GM21825 (cell line): ENCODE results near the gene DLGAP1.
"Not testable (repeated sequence)": the region's sequence is repeated elsewhere in the genome, so short reads cannot be mapped to it uniquely, and the experiment has no call there.

Experiments
- ATAC-seq: cut with Tn5 transposase; IDR thresholded peaks from one replicate; pipeline ENCODE4 v1.9.1; 2021; ENCODE audit warnings: mild to moderate bottlenecking, moderate library complexity; ENCODE audit not compliant: unreplicated experiment

Gene DLGAP1

DNA sequence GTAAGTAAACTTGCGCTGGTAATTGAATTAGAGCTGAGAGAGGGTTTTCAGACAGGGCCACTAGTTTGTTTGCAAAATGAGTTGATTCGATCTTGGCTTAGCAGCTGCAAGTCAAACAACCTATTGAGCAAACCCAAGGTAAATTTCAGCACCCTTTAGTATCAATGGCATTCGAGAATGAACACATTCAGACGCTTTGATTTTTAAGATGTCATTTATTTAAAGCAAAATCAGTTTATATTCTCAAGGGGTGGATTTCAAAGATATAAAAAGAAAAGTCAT is 960.9 kb downstream of the DLGAP1 start:
- ATAC-seq = no peak

DNA sequence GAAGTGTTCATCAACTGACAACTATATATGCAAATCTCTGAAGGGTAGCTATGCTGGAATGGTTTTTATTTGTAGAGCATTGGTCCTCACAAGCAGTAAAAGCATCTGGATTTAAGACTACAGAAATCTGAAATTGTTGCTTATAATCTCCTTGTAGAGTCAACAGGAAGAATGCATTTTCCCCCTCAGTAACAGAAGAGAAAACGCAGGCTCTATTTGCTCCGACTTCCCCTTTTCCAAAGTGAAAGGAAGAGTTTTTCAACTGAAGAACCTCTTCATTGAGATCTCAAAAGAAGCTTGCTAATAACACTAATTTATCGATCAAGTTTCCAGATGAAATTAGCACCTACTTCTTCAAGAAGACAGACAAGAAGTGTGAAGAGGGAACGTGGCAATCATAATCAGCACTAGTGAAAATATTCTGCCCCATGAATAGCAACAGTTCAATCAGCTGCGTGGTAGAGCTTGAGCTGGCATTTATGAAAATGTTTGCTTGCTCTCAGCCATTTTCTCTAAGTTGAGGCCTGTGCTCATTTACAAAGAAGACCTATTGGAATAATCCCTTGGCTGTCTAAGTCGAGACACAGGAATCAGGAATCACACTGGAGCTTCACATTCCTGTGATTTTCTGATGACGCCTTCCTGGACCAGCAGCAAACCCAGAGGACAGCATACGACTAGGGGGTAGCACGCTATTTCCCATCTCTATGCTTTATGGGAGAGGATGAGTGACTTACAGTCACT is 961.4 kb downstream of the DLGAP1 start:
- ATAC-seq = no peak

DNA sequence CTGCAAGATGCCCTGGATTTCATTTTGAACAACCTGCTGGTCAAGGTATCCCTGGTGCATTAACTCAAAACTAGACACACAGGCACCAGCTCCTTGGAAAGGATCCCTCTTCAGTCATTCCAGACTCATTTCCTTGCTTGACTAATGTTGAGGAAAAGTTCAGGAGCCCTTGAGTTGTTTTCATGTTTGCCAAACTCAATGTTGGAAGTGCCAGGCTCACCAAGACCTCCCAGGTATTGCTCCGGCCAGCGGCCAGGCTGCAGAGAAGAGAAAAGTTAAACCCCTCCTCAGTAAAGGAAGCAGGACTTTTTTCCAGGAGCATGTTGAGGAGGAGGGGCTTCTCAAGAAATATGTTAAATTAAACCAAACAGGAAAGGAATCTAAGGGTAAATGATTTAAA is 962.4 kb downstream of the DLGAP1 start:
- no peak for ATAC-seq

DNA sequence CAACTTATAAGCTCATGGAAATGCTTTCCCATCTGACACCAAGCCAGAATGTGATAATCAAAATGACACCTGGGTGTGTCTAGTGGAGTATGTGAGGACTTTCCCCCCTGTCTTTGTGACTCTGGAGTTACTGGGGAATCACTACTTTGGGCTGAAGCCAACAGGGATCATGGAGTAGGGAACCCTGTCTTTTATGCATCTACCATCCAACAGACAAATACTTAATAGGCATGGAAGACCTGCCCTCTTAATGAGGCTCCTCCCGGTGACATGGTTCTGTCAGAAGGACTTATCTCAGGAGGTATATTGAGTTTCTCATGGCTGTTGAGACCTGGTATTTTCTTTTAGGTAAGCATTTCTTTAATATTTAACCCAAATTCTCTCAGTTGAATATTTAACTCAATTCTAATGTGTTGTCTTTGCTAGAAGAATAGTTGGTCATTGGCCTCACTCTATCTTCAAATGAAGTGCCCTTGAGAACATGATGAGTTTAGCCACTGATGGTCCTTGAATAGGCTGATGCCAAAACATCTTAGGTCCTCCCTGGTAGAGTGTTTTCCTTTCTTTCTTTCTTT is 963.0 kb downstream of the DLGAP1 start:
- no peak for ATAC-seq

DNA sequence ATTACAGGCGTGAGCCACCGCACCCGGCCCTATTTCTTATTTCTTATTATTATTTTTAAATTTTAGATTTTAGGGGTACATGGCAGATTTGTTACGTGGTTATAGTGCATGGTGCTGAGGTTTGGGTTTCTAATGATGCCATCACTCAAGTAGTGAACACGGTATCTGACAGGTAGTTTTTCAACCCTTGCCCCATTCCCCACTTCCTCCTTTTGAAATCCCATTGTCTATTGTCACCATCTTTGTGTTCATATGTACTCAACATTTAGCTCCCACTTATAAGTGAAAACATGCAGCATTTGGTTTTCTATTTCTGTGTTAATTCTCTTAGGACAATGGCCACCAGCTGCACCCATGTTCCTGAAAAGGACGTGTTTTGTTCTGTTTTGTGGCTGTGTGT is 965.6 kb downstream of the DLGAP1 start:
- ATAC-seq = no peak

DNA sequence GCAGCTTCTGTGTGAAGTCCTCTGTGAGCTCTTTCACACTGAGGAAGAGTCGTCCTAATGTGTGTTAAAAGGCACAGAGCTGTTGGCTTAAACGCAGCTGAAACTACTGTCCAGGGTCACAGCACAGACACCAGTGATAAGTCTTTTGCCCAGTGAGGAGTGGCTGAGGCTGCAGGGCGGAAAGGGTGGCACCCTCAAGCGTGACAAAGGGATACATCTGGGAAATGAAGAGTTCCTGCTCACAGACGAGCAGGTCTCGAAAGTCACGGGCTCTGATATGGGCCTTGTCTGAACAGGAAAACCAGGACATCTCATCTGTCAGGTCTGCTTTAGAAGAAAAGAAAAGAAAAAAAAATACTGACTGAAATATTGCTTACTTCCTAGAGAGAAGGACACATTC is 968.6 kb downstream of the DLGAP1 start:
- no peak for ATAC-seq

DNA sequence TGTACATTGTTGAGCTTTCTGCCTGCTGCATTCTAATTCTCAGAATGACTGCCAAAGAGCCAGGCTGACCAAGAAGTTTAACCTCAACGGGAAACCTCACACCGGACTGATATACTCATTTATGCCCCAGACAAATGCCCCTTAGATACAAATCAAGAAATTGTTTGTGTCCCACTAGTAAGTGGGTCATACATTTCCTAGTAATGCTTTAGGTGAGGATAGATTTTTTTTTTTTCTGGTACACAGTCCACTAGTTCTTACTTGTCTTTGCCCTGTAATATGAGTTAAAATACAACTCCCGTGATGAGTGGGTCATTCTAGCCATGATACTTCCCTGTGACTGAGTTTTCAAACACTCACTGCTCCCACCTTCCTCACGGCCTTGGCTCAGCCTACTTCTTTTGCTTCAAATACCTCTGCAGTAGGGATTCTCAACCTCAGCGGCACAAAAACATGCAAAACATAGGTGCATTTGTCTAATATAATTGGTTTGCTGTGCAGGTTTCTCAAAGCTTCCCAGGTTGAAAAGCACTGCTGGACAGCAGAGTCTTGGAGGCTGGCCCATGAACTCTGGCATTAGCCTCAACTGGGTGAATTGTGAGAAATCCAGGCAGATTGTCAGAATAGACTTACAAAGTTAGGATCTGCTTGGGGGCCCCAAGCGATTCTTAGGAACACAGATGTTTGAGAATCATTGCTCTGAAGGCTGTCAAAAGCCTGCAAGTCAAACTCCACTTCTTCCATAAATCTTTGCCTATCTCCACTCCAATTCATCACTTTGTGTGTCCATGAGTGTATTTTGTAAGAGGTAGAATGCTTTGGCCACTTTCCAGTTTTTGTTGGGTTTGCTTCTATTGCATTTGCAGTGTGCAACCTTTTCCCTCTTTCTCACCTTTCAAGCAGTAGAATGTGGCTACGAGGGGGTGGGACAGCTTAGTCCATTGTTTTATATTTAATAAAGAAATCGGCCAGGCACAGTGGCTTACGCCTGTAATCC is 969.7 kb downstream of the DLGAP1 start:
- ATAC-seq = no peak

DNA sequence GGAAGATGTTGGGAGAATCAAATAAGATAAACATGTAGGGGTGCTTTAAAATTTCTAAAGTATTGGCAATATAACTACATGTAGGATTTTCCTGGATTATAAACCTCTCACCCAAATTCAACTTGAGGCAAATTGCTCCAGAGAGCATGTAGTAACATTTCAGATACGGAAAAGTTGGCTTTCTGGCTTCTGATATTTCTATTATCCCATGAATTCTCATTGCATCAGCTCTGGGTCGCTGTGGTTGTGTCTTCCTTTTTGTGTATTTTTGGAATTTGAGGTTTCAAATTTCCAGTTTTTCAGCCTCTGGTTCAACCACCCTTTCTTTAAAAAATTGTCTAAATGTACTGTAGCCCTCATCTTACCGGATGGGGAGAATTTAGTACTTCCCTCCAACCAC is 972.8 kb downstream of the DLGAP1 start:
- no peak for ATAC-seq

DNA sequence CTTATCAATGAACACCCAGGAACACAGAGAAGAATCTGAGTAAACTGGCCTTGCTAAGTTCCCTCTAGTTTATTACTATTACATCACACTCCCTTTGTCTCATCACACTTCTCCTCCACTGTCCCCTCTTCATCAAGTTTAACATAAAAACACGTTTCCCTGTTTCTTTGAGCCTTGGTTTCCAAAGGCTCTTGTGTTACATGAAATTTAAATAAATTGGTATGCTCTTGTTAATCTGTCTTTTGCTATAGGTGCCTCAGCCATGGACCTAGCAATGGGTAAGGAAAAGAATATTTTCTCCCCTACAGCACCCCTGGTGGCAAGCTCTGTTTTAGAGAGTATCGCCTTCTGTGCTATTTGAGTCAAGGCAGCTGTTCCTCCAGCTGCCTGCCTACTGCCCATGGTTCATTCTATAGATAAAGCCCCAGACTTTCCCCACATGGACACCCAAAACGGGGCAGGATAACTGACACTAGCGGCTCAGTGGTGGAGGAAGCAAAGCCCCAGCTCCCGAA is 973.4 kb downstream of the DLGAP1 start:
- no peak for ATAC-seq

DNA sequence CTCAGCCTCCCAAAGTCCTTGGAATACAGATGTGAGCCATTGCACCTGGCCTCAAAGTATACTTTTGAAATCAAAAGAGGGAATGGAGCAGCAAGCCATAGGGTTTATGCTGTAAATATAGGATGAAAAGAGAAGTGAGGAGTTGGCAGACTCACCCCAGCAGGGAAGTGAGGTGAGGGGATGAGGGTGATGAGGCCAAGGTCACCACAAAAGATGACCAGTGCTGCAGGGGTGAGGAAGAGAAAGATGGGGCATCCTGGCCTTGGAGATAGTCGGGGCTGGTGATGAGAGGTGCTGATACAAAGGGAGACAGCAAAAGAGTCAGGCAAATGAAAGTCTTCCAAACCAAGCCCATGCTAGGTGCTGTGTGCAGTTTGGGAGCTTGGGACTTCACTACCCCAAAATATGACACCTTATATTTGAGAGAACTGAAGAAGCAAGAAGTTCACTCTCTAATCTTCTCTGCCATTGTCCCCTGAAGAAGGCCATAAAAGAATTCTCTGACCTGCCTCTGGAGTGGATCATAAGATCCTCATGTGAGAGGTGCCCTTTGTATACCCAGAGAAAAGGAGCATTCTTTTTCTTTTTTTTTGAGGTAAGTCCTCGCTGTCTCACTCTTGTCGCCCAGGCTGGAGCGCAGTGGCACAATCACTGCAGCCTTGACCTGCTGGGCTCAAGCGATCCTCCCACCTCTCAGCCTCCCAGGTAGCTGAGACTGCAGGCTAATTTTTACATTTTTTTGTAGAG is 974.1 kb downstream of the DLGAP1 start:
- ATAC-seq = no peak

DNA sequence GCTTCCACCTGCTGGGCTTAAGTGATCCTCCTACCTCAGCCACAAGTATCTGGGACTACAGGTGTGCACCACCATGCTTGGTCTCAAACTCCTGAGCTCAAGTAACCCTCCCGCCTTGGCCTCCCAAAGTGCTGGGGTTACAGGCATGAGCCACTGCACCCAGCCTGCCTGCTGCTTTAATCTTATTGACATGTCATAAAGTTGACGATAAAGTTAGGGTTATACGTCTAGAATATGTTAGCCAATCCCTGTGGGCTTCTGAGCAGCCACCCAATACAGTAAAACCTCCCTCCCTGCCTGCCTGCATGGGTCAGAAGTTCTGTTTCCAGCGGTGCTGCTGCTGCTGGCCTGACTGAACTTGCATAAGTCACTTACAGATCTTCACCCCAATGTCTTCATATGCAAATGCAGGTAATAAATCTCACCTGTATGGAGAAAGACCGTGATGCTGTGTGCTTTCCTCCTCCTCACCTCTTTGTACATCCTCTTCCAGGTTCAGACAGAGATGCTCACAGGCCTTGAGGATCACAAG is 975.1 kb downstream of the DLGAP1 start:
- no peak for ATAC-seq

DNA sequence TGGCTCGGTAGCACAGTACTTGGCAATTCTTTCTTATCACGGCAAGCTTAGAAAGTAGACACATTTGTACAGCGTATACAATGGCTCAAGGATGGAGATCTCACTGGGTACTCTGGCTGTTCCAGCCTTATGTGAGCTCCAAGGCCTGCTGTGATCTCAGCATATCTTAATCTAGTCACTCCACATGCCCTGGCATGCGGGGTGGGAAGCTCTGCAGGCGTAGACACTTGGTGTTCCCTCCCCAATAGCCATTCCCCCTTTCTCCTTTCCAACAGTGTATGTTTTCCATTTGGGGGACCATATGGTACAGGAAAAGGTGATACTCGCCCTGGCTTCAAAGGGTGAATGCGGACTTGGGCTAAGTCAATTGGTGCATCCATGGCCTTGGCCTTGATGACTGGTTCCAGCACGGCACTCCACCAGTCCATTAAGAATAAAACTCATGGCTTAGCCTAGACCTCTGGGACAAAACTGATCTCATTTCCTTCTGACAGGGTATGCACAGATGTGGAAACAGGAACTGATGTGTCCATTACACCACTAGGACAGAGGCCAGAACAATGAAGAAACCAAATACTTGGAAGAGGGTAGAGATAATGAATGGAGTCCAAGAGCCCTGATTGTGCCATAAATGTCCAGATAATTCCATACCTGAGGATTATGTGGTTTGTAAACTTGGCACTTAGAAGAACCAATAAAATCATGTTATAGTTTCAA is 976.7 kb downstream of the DLGAP1 start:
- ATAC-seq = no peak

DNA sequence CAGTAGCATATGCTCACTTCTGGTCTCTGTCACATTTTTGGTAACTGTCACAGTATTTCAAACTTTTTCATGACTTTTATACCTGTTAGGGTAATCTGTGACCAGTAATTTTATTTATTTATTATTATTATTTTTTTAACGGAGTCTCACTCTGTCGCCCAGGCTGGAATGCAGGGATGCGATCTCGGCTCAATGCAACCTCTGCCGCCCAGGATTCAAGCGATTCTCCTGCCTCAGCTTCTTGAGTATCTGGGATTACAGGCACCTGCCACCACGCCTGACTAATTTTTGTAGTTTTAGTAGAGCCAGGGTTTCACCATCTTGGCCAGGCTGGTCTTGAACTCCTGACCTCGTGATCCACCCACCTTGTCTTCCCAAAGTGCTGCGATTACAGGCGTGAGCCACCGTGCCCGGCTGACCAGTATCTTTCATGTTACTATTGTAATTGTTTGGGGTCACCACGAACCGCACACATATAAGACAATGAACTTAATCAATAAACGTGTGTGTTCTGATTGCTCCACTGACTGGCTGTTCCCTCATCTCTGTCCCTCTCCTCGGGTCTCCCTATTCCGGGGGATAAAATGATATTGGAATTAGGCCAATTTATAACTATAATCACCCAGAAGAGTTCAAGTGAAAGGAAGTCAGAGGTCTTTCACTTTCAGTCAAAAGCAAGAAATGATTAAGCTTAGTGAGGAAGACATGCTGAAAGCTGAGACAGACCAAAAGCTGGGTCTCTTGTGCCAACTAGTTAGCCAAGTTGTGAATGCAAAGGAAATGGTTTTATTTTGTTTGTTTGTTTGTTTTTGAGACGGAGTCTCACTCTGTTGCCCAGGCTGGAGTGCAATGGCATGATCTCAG is 982.2 kb downstream of the DLGAP1 start:
- ATAC-seq = no peak

DNA sequence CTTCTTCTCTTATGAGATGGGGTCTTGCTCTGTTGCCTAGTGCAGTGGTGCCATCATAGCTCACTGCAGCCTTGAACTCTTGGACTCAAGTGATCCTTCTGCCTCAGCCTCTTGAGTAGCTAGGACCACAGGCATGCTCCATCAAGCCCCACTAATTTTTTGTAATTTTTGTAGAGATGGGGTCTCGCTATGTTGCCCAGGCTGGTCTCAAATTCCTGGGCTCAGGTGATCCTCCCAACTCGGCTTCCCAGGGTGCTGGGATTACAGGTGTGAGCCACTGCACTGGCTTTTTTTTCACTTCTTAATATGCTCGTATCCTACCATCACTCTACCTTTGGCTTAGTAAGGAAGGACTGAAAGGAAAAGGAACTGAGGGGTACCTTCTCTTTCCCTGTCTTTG is 983.0 kb downstream of the DLGAP1 start:
- ATAC-seq = not testable (repeated sequence)

DNA sequence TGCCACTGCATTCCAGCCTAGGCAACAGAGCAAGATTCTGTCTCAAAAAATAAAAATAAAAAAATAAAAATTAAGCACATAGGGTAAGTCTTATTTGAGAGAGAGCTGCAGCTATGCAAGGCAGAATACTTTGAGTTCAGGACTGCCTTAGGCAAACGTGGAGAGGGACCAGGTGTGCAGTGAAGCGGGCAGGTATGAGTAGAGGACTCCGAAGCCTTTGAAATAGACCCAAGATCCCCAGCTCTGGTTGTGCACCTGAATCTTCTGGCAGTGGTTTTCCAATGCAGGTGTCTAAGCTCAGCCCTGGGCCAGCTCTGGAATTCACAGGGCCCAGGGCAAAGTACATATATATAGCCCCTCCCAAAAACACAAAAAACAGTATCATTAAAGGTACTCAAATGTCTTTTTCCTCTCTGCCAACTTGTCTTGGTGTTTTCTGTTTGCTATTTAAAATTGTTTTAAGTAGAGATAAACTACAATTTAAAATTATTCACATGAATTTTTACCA is 983.9 kb downstream of the DLGAP1 start:
- no peak for ATAC-seq

DNA sequence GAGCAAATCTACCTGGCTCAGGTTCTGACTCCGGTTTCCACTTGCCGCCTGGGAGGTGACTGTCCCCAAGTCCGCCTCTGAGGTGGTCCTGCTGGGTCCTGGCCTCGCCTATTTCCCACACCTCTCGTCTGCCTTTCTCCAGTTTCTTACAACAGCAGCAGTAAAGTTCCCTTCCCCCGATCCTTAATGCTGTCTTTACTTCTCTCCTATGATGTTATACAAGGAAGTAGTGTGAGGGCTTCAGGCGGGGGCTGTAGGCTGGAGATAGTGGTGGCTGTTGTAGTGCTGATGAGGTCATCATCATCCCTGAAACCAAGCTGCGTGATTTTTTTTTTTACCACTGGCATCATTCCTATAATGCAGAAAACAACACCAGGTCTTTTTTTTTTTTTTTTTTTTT is 986.3 kb downstream of the DLGAP1 start:
- no peak for ATAC-seq

DNA sequence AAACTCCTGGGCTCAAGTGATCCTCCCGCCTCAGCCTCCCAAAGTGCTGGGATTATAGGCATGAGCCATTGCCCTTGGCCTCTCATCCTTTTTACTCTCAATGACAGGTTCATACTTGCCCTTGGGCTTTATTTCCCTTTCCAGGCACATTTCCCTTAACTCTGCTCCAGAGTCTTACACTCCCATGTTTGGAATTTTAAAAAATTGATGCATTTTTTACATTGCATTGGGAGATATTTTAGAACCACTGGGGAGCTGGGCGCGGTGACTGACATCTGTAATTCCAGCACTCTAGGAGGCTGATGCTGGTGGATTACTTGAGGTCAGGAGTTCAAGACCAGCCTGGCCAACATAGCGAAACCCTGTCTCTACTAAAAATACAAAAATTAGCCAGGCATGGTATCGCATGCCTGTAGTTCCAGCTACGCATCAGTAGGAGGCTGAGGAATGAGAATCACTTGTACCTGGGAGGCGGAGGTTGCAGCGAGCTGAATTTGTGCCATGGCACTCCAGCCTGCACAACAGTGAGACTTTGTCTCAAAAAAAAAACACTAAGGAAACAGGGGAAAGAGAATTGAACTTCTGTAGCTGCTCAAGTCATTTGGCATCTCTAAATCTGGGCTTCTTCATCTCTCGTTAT is 986.9 kb downstream of the DLGAP1 start:
- ATAC-seq = no peak

DNA sequence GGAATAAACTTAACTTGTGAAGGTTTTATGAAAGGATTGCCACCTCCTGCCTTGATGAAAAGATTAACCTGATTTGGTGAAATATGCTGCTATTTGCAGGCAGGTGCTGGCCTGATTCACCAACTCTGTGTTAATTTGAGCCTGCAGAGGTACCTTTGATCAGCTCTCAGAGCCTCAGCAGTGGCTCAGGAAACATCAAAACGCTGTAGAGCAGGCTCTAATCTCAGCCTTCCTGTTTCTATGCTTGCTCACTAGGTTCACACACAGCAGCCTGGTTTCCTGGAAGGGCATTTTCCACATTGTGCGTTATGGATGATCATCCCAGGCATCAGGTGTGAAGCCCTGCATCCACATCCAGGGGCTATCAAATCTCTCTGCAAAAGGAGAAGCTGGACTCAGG is 988.2 kb downstream of the DLGAP1 start:
- ATAC-seq = no peak
